WTC11 (cell line): ENCODE results near the gene B4GALT6. TPM values are rescaled to one million over a fixed set of nuclear protein-coding genes. Genes with fewer than 3 reads are reported as not detected.

ENCODE experiments used
- ATAC-seq: fragments of 200-7000 bp; cut with Tn5 transposase; 2 replicates; pipeline ENCODE4 v1.10.0; 2021; ENCODE audit warnings: mild to moderate bottlenecking, moderate library complexity
- CTCF ChIA-PET: fragments of 300-600 bp; sonication (Branson Sonifier 250); formaldehyde crosslinking; loops from one replicate; lab custom pipeline; 2021; ENCODE audit warnings: antibody characterized with exemption; lab: Charles Lee
- POLR2A ChIA-PET: fragments of 350-600 bp; sonication (Branson Sonifier 250); formaldehyde crosslinking; loops from one replicate; lab custom pipeline; 2021; ENCODE audit warnings: antibody characterized with exemption; lab: Charles Lee
- DNase-seq: peaks from one replicate; pipeline ENCODE4 v3.0.0; 2021; ENCODE audit warnings: low spot score
- H3K27ac Mint-ChIP-seq: 2 replicates; pipeline ENCODE4 v1.8.0; 2021; ENCODE audit warnings: mixed read lengths
- H3K27me3 Mint-ChIP-seq: 2 replicates; pipeline ENCODE4 v1.8.0; 2021; ENCODE audit warnings: low read depth, mild to moderate bottlenecking, moderate library complexity, mixed read lengths
- H3K36me3 Mint-ChIP-seq: 2 replicates; pipeline ENCODE4 v1.8.0; 2021; ENCODE audit warnings: mixed read lengths
- H3K4me1 Mint-ChIP-seq: 2 replicates; pipeline ENCODE4 v1.8.0; 2022; ENCODE audit warnings: mixed read lengths
- H3K4me3 Mint-ChIP-seq: 2 replicates; pipeline ENCODE4 v1.8.0; 2021; ENCODE audit warnings: mild to moderate bottlenecking, moderate library complexity, mixed read lengths
- H3K9me3 Mint-ChIP-seq: 2 replicates; pipeline ENCODE4 v1.8.0; 2021; ENCODE audit warnings: mixed read lengths
- ATF1 ChIP-seq: sonication (generic); formaldehyde crosslinking; IDR thresholded peaks from 2 replicates; pipeline ENCODE4 v1.8.1; 2023; ENCODE audit warnings: mild to moderate bottlenecking, moderate library complexity, missing genetic modification reagents
- CREB1 ChIP-seq: sonication (generic); formaldehyde crosslinking; IDR thresholded peaks from 2 replicates; pipeline ENCODE4 v1.8.0; 2023; ENCODE audit warnings: mild to moderate bottlenecking, missing genetic modification reagents
- ELF4 ChIP-seq: sonication (generic); formaldehyde crosslinking; IDR thresholded peaks from 2 replicates; pipeline ENCODE4 v1.8.1; 2022; ENCODE audit warnings: low read depth, mild to moderate bottlenecking, moderate library complexity, missing genetic modification reagents
- FOXJ3 ChIP-seq: sonication (generic); formaldehyde crosslinking; IDR thresholded peaks from 2 replicates; pipeline ENCODE4 v1.9.0; 2021; ENCODE audit warnings: missing genetic modification reagents, mild to moderate bottlenecking, borderline replicate concordance
- HMGA2 ChIP-seq: fragments of 250-450 bp; sonication (Bioruptor Pico); IDR thresholded peaks from 2 replicates; pipeline ENCODE4 v1.4.0; 2021; ENCODE audit warnings: mild to moderate bottlenecking, moderate library complexity
- JAZF1 ChIP-seq: fragments of 250-450 bp; sonication (Bioruptor Pico); IDR thresholded peaks from 2 replicates; pipeline ENCODE4 v1.9.0; 2021; ENCODE audit warnings: moderate library complexity, mild to moderate bottlenecking, inconsistent platforms
- NFATC4 ChIP-seq: fragments of 250-450 bp; sonication (Bioruptor Pico); IDR thresholded peaks from 2 replicates; pipeline ENCODE4 v1.9.0; 2021; ENCODE audit warnings: mild to moderate bottlenecking
- TCF7 ChIP-seq: sonication (generic); formaldehyde crosslinking; IDR thresholded peaks from 2 replicates; pipeline ENCODE4 v1.8.0; 2022; ENCODE audit warnings: mild to moderate bottlenecking, low read depth, missing genetic modification reagents, moderate library complexity
- TEAD1 ChIP-seq: sonication (generic); formaldehyde crosslinking; IDR thresholded peaks from 2 replicates; pipeline ENCODE4 v1.8.0; 2022; ENCODE audit warnings: mild to moderate bottlenecking, missing genetic modification reagents
- ZNF121 ChIP-seq: sonication (generic); formaldehyde crosslinking; IDR thresholded peaks from 2 replicates; pipeline ENCODE4 v1.8.0; 2023; ENCODE audit warnings: missing genetic modification reagents
- ZNF416 ChIP-seq: fragments of 250-450 bp; sonication (Bioruptor Pico); IDR thresholded peaks from 2 replicates; pipeline ENCODE4 v1.9.0; 2021; ENCODE audit warnings: mild to moderate bottlenecking, inconsistent platforms
- total RNA-seq: library from RNA; stranded (reverse); gene quantifications from 3 replicates; pipeline ENCODE4 v1.2.3, GENCODE V29; 2021
- TF ChIP-seq, protein P1 (sequence below): sonication (generic); formaldehyde crosslinking; IDR thresholded peaks from 2 replicates; pipeline ENCODE4 v1.8.0; 2022; ENCODE audit warnings: missing genetic modification reagents
- TF ChIP-seq, protein P2 (sequence below): sonication (generic); formaldehyde crosslinking; IDR thresholded peaks from 2 replicates; pipeline ENCODE4 v1.8.1; 2022; ENCODE audit warnings: mild to moderate bottlenecking, moderate library complexity, missing genetic modification reagents
- TF ChIP-seq, protein P3 (sequence below): sonication (generic); formaldehyde crosslinking; IDR thresholded peaks from 2 replicates; pipeline ENCODE4 v1.8.1; 2022; ENCODE audit warnings: low read depth, missing genetic modification reagents, borderline replicate concordance
- TF ChIP-seq, protein P4 (sequence below): fragments of 250-450 bp; sonication (Bioruptor Pico); conservative IDR thresholded peaks from 2 replicates; pipeline ENCODE4 v1.9.0; 2021; ENCODE audit warnings: mild to moderate bottlenecking
- TF ChIP-seq, protein P5 (sequence below): sonication (generic); formaldehyde crosslinking; IDR thresholded peaks from 2 replicates; pipeline ENCODE4 v1.8.0; 2023; ENCODE audit warnings: missing genetic modification reagents
- TF ChIP-seq, protein P6 (sequence below): fragments of 250-450 bp; sonication (Bioruptor Pico); IDR thresholded peaks from 2 replicates; pipeline ENCODE4 v1.9.0; 2021; ENCODE audit warnings: mild to moderate bottlenecking

The B4GALT6 gene
- total RNA-seq, 1 experiment from 2014 or later: 50.6 TPM

DNA sequence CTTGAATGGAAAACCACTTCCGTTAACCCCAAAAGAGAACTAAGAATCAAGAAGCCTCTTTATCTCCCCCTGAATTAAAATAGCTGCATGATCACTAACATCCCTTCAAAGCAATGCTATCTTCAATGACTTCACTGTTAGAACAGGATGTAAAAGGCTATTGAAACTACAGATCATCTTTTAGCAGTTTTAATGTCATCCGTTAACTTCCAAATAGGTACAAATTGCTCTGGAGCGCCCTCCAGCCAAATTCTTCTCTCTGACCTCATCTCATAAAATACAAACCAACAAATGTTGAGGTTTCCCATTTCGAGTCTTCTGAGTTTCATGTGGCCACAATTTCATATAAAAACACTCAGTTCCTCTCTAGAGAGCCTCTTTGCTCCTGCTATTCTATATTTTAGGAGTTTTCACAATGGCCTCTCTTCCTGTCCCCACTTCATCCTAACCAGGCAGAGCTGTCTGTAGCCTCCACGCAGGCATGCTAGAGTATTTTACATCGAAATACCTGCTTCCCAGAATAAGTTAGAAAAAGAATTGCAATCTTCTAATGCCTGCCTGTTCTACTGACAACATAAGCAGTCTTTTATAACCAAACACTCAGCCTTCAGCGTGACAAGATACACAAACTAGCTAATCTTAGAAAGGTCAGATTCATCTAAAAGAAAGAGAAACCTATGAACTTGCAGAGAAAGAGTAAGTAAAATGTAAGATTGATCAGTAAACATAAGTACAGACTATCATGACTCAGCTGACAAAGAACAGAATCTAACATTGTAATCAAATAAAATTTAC, 37.9 kb downstream of the B4GALT6 start (continued):
- TF ChIP-seq, protein P1, sequence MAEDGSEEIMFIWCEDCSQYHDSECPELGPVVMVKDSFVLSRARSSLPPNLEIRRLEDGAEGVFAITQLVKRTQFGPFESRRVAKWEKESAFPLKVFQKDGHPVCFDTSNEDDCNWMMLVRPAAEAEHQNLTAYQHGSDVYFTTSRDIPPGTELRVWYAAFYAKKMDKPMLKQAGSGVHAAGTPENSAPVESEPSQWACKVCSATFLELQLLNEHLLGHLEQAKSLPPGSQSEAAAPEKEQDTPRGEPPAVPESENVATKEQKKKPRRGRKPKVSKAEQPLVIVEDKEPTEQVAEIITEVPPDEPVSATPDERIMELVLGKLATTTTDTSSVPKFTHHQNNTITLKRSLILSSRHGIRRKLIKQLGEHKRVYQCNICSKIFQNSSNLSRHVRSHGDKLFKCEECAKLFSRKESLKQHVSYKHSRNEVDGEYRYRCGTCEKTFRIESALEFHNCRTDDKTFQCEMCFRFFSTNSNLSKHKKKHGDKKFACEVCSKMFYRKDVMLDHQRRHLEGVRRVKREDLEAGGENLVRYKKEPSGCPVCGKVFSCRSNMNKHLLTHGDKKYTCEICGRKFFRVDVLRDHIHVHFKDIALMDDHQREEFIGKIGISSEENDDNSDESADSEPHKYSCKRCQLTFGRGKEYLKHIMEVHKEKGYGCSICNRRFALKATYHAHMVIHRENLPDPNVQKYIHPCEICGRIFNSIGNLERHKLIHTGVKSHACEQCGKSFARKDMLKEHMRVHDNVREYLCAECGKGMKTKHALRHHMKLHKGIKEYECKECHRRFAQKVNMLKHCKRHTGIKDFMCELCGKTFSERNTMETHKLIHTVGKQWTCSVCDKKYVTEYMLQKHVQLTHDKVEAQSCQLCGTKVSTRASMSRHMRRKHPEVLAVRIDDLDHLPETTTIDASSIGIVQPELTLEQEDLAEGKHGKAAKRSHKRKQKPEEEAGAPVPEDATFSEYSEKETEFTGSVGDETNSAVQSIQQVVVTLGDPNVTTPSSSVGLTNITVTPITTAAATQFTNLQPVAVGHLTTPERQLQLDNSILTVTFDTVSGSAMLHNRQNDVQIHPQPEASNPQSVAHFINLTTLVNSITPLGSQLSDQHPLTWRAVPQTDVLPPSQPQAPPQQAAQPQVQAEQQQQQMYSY (CRISPR knock-in tag): no peak
- TF ChIP-seq, all 79 proteins: peak for 0

DNA sequence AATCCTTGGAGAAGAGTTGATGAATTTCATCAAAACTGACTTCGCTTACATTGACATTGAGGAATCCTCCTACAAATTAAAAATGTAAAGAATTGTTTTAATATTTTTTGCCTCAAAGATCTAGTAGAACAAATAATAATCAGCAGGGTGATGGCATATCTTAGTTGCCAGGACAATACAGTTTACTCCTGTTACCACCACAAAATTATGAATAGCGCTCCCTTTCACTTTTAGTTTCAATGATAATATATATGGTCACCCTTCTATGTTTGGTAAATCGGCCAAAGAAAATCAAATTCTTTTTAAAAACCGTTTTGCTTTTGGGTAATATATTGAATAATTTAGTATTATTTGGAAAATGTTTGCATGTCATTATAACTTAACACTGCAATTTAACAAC, 39.0 kb downstream of the B4GALT6 start:
- TF ChIP-seq HMGA2: no peak
- TF ChIP-seq, all 79 proteins: peak for 0
- H3K27ac Mint-ChIP-seq: no peak overlapping the region
- H3K27me3 Mint-ChIP-seq: no peaks in the 10 kb centered on the region
- POLR2A ChIA-PET: no interaction called here
- ATAC-seq (no peak), DNase-seq (no peak)
- CTCF ChIA-PET: interaction anchor here (1.3 kb wide), 1 partner anchor 331 kb away, joined by 4 read pairs; no protein-coding TSS in a partner anchor
- no peak overlapping the region for H3K4me3 Mint-ChIP-seq
- peaks cover 28% of the 10 kb centered on the region for H3K36me3 Mint-ChIP-seq
- H3K9me3 Mint-ChIP-seq: no peaks in the 10 kb centered on the region
- H3K4me1 Mint-ChIP-seq: peaks cover 45% of the 10 kb centered on the region

DNA sequence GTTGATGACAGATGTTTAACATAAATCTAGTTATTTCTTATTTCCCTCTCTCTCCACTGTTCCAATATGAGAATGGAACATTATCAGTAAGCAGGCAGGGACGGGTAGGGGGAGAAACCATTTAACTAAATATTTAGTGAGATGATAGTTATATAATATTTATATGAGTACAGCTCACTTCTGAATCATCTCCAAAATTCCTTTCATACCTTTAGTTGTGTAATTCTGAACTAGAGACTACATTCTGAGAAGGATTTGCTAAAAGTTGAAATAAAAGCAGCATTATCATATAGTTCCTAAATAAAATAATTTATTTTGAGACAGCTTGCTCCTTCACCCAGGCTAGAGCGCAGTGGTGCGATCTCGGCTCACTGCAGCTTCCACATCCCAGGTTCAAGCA, 41.4 kb downstream of the B4GALT6 start:
- CTCF ChIA-PET: no interaction called here
- TF ChIP-seq JAZF1 (CRISPR knock-in tag) (no peak), FOXJ3 (CRISPR knock-in tag) (no peak), ELF4 (CRISPR knock-in tag) (no peak), TEAD1 (CRISPR knock-in tag) (no peak), CREB1 (CRISPR knock-in tag) (no peak), TCF7 (CRISPR knock-in tag) (no peak), ZNF121 (CRISPR knock-in tag) (no peak), ATF1 (CRISPR knock-in tag) (no peak), ZNF416 (CRISPR knock-in tag) (no peak), NFATC4 (no peak)
- TF ChIP-seq, protein P2, sequence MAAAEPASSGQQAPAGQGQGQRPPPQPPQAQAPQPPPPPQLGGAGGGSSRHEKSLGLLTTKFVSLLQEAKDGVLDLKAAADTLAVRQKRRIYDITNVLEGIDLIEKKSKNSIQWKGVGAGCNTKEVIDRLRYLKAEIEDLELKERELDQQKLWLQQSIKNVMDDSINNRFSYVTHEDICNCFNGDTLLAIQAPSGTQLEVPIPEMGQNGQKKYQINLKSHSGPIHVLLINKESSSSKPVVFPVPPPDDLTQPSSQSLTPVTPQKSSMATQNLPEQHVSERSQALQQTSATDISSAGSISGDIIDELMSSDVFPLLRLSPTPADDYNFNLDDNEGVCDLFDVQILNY (CRISPR knock-in tag): no peak
- TF ChIP-seq, protein P3, sequence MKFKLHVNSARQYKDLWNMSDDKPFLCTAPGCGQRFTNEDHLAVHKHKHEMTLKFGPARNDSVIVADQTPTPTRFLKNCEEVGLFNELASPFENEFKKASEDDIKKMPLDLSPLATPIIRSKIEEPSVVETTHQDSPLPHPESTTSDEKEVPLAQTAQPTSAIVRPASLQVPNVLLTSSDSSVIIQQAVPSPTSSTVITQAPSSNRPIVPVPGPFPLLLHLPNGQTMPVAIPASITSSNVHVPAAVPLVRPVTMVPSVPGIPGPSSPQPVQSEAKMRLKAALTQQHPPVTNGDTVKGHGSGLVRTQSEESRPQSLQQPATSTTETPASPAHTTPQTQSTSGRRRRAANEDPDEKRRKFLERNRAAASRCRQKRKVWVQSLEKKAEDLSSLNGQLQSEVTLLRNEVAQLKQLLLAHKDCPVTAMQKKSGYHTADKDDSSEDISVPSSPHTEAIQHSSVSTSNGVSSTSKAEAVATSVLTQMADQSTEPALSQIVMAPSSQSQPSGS (CRISPR knock-in tag): no peak
- TF ChIP-seq, protein P4, sequence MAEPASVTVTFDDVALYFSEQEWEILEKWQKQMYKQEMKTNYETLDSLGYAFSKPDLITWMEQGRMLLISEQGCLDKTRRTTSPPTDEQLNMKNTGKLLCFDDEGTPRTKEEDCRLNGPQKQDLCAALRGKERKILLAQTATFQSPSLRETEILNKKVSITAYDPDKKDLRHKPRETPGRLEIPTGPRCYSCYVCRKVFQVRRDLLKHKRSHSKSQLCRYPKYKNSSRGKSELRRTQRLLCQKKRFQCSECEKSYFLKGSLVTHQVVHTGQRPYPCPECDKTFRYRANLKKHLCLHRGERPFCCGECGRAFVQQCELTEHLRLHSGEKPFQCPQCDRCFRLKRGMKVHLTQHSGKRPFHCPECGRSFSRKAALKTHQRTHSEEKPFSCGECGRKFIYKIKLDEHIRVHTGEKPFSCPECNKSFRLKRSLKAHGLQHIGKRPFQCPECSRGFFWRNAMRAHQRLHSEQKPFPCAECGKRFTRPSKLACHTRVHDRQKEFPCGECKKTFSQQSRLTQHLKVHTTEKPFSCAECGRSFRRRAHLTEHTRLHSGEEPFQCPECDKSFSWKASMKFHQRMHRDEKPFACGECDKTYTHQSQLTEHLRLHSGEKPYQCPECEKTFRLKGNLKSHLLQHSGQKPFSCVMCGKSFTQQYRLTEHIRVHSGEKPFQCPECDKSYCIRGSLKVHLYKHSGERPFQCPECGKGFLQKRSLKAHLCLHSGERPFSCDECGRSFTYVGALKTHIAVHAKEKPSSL (CRISPR knock-in tag): no peak
- TF ChIP-seq, protein P5, sequence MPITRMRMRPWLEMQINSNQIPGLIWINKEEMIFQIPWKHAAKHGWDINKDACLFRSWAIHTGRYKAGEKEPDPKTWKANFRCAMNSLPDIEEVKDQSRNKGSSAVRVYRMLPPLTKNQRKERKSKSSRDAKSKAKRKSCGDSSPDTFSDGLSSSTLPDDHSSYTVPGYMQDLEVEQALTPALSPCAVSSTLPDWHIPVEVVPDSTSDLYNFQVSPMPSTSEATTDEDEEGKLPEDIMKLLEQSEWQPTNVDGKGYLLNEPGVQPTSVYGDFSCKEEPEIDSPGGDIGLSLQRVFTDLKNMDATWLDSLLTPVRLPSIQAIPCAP: no peak
- TF ChIP-seq, protein P6, sequence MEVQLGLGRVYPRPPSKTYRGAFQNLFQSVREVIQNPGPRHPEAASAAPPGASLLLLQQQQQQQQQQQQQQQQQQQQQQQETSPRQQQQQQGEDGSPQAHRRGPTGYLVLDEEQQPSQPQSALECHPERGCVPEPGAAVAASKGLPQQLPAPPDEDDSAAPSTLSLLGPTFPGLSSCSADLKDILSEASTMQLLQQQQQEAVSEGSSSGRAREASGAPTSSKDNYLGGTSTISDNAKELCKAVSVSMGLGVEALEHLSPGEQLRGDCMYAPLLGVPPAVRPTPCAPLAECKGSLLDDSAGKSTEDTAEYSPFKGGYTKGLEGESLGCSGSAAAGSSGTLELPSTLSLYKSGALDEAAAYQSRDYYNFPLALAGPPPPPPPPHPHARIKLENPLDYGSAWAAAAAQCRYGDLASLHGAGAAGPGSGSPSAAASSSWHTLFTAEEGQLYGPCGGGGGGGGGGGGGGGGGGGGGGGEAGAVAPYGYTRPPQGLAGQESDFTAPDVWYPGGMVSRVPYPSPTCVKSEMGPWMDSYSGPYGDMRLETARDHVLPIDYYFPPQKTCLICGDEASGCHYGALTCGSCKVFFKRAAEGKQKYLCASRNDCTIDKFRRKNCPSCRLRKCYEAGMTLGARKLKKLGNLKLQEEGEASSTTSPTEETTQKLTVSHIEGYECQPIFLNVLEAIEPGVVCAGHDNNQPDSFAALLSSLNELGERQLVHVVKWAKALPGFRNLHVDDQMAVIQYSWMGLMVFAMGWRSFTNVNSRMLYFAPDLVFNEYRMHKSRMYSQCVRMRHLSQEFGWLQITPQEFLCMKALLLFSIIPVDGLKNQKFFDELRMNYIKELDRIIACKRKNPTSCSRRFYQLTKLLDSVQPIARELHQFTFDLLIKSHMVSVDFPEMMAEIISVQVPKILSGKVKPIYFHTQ (CRISPR knock-in tag): no peak

More for the DNA sequence above, 41.4 kb downstream of the B4GALT6 start:
- H3K9me3 Mint-ChIP-seq: peaks cover 9% of the 10 kb centered on the region
- no peak overlapping the region for H3K4me3 Mint-ChIP-seq
- H3K27ac Mint-ChIP-seq: no peak overlapping the region
- peaks cover 29% of the 10 kb centered on the region for H3K4me1 Mint-ChIP-seq
- peaks cover 42% of the 10 kb centered on the region for H3K36me3 Mint-ChIP-seq
- no peaks in the 10 kb centered on the region for H3K27me3 Mint-ChIP-seq
- DNase-seq (no peak), ATAC-seq (no peak)
- POLR2A ChIA-PET: no interaction called here
